ENCODE results near the gene ASCL4.

- TF ChIP-seq CTCF (conservative IDR thresholded peaks at IDR 0.05) (no peak), EZH2 (IDR thresholded peaks at IDR 0.05; ENCODE audit: low read depth) (no peak)
Measured at GRCh38 chr12:107783406-107784376, 9.2 kb downstream of the ASCL4 start.

Measured in PC-9 (cell line).